NCI-H1436 treated with DMSO at 0.1 percent for 48 hours (cell line): ENCODE measurements around the gene ADRM1.

ENCODE experiments used
- DNase-seq: peaks from one replicate; lab custom pipeline; 2025; lab: John Stamatoyannopoulos, UW

ADRM1 gene

DNA sequence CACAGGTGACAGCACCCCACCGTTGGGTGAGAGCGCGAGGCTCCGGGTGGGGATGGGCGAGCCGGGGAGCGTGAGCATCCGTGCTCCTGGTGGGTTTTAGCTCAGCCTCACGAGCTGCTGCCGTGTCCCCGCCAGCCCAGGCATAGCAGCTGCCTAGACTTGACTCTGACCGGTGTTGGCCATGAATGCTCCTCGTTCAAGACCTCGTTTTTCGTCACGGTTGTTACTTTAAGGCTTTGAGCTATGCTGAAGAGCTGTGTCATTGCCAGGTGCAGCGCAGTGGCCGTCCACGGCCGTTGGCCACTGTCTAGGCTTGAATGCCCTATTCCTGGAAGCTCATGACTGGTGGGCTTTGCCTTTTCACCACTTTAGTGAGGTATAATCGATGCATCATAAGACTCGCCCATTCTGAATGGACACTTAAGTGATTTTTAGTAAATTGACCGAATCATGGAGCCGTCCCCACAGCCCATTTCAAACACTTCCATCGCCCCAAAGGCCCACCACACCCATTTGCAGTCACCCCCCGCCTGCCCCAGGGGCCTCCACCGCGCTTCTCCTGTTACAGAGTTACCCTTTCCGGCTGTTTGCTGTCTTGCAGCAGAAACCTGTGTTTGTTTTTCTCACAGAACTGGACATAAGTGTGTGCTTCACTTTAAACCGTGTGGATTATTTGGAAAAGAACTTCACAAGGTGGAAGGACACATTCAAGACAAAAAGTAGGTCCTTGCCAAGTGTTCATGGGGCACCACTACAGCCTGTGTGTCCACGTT, 21.4 kb upstream of the ADRM1 start:
- DNase-seq, result no peak

DNA sequence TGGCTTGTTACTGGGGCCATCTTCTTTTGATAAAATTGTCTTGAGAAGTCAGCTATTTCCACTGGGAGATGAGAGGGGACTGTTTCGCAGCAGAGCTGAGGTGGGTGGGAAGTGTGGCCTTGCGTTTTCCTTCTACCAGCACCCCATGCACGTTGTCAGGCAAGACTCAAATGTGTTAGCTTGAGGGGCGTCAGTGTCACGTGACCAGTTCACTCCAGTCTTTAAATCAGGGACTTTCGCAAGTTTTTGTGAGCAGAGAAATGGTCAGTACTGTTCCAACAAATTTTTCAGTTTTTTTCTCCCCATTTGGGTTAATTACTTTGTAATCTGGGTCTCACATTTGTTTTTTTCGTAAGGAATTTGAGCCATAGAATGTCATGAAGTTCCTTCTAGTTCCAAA, 20.7 kb upstream of the ADRM1 start:
- no peak for DNase-seq

DNA sequence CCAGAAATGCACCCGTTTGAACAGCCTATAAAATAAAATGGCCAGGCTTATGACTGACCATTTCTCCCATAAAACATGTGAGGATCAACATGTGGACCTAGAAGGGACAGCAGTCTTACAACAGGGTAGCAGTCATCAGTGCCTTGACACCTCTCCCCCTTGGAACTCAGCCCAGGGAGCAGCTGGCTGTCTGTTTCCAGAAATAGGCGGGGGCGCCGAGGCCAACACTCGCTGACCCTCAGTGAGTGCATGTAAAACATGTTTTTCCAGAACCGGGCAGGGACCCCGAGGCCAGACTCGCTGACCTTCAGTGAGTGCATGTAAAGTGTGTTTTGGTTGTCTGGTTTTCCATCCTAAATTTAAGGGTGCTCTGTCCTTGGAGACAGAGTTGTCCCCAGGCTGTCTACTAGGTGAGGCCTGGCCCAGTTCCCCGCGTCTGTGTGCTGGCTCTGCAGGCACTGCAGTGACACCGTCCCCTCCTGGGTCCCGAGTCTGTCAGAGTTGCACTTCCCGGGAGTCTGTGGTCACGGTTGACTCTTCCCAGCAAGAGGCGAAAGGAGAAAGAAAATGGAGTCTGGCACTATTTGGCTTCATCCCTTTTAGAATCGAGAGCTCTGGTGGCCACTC, 19.8 kb upstream of the ADRM1 start:
- DNase-seq, result no peak

DNA sequence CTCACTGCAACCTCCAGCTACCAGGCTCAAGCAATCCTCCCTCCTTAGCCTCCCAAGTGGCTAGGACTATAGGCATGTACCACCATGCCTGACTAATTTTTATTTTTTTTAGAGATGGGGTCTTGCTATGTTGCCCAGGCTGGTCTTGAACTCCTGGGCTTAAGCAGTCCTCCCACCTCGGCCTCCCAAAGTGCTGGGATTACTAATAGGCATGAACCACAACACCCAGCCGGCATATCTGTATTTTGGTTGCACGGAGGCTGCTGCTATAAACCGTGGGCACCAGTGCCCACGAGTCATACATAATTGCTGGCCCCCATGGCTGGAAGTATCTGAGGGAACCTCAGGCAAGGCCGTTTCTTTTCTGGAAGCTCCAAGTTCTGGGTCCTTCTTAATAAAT, 18.3 kb upstream of the ADRM1 start:
- no peak for DNase-seq

DNA sequence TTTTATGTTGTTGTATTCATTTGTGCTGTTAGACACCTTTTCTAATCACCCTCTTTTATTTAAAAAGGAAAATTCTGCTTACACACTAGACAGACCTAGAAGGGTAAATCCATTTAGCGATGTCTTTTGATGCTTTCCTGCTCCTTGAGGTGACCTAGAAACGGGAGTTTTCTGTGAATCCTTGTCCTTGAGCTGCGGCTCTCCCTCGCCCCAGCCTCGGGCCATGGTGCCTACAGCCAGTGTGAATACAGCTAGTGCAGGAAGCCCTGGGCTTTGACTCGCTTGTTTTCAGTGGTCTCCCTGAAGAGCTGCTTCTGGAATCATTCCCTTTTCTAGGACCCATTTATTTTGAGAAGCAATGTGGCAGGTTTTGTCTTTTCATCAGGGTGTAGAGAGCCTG, 17.6 kb upstream of the ADRM1 start:
- DNase-seq, result no peak

DNA sequence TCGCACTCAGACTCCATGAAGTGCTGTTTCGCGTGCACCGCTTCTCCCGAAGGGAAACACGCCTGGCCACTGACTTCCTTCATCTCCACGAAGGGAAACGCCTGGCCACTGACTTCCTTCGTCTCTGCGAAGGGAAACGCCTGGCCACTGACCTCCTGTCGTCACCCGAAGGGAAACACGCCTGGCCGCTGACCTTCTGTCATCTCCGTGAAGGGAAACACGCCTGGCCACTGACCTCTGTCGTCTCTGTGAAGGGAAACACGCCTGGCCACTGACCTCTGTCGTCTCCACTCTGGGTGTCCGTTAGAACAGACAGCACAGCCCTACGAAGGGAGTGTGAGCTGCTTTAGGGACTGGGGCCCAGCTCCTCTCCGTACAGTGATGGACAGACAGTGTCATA, 17.1 kb upstream of the ADRM1 start:
- no peak for DNase-seq

DNA sequence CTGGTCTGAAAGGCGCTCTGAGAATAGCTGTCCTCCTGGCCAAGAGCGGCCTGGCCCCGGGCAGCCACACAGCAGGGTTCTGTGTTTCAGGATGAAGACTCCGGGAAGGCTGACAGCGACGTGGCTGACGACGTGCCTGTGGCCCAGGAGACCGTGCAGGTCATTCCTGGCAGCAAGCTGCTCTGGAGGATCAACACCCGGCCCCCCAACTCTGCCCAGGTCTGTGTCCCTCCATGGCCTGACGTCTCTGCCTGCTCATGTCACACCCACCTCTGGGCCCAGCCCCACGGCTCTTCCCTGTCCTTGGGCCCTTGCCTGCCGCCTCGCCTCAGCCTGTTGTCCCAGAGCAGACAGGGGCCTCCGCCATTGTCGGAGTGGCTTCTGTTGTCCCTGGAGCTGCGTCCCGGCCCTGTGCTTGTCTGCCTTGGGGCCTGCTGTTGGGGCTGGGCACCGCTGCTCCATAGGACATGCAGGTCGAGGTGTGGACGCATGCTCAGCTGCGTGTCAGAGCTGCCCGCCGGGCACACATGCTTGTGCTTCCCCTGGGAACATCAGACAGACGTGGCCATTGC, 16.2 kb upstream of the ADRM1 start:
- no peak for DNase-seq

DNA sequence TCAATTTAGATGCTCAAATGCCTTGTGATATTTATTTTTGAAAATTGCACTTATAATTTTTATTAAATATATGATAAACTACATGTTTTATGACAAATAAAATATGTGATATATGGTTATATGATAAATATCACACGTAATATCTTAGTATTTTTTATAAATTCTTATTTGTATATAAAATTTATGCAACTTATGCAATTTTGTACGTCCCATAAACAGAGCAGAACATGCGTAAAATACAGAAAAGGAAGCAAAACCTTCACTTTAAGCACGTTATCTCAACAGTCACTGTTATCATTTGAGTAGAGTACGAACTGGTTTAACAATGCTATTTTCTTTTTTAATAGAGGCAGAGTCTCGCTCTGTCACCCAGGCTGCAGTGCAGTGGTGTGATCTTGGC, 15.7 kb upstream of the ADRM1 start:
- no peak for DNase-seq

DNA sequence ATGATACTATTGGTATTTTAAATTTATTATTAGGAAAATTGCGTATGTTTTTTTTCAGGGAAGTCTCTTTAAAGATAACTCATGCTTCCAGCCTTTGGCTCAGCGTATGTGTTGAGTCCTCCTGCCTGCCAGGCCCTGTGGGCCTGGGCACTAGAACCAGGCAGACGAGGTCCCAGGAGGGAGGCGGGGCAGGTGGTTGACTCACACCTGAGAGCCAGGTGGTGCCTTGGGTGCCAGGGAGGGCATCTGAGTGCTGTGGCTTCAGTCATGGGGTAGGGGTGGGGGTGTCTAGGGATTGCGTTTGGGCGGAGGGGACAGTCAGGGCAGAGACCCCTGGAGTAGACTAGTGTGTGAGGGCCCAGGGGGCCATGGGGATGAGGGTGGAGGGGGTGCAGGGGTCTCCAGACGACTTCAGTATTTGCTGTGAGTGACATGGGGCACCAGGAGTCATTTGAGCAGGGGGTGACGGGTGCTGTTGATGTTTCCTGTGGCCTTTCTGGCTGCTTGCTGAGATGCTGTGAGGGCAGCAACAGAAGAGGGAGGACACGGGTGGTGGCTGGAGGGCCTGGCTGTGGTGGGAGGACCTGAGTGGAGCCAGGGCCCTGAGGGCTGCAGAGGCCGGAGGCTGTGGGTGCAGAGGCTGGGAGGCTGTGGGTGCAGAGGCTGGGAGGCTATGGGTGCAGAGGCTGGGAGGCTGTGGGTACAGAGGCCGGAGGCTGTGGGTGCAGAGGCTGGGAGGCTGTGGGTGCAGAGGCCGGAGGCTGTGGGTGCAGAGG, 14.8 kb upstream of the ADRM1 start:
- no peak for DNase-seq

DNA sequence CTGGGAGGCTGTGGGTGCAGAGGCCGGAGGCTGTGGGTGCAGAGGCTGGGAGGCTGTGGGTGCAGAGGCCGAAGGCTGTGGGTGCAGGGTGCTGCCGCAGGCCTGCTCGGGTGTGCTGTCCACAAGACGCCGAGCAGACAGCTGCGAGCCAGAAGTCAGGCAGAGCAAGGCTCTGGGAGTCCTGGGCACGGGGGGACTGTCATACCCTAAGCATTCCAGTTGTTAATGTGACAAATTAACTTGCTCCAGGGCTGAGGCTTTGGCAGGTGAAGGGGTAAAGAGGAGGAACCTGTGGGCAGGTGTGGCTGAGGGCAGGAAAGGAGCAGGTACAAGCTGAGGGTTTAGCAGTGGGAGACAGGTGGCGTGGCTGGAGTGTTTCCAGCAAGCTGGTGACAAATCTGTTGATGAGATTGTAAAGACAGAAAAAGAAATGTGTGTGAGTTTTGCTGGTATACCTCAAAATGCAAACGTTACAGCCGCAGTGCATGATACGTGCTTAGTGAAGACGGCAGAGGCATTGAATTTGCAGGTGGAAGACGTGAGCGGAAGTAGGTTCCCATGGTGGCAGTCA, 14.2 kb upstream of the ADRM1 start:
- no peak for DNase-seq

DNA sequence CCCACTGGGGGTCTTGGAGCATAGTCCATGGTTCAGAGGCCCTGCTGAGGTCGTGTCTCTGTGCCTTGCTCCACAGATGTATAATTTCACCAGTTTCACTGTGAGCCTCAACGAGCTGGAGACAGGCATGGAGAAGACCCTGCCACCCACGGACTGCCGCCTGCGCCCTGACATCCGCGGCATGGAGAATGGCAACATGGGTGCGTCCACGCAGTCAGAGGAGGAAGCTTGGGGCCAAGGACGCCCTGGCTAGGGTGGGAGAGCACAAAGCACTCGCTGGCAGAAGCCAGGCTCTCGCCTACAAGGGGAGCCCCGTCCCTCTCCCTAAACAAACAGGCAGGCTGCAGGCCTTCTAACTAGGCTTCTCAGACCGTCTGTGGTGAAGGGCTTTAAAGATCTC, 13.7 kb upstream of the ADRM1 start:
- no peak for DNase-seq

DNA sequence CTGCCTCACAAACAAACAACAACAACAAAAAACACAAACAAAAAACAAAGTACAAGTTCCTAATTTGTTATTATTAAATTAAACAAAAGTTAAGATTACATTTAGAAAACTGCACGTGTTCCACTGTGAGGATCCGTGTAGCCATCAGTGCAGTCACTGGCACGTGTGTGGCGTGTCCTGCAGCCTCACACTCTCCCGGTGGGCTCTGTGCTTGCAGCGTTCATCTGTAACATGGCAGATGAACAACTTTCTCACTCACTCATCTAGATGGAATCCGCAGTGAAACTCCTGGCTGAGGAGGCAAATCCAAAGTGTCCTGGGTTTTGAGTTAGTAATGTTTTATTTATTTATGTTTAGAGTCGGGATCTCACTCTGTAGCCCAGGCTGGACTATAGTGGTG, 12.9 kb upstream of the ADRM1 start:
- DNase-seq, result no peak

DNA sequence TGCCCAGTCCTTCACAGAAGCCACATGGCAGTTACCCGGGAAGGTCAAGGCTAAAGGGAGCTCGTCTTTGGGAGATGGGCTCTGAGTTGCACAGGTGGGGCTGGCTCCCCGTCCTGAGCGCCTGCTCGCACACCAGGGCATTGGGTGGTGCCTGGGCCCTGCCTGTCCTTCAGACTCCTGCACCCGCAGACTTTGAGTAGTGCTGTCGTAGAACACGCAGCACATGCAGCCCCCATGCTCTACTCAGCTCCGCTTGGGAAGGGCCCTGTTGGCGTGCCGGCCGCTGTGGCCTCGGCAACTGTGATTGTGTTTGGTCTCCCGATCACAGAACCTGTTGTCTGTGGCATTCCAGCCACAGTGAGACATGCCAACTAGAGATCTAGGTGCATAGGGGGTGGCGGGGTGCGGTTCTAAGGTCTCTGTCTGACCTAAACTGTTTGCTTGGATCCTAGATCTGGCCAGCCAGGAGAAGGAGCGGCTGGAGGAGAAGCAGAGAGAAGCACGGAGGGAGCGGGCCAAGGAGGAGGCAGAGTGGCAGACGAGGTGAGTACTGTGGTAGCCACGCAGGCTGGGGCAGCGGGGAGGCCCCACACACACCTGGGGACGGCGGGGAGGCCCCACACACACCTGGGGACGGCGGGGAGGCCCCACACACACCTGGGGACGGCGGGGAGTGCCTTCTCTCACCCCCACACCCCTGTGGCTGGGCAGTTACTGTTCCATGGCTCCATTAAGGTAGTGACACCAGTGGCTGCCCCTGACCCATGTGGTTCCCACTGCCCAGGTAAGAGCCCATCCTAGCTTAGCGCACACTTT, 11.3 kb upstream of the ADRM1 start:
- DNase-seq, result no peak

DNA sequence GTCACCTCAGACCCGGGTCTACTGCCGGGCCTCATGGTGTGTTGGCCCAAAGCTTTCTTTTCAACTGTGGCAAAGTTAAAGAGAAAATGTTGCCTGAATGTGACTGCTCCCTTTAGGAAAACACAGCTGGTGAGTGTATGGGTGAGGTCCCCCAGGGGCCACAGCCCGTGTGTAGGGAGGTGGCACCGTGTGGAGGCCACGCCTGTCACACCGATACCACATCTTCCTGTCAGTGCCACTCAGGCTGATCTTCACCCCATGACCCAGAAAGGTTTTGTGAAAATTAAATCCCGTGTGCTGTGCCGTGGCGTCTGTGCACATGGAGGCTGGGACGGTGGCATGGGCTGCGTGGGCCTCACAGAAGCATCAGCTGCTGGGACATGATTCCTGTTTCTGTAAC, 10.7 kb upstream of the ADRM1 start:
- DNase-seq, result no peak

DNA sequence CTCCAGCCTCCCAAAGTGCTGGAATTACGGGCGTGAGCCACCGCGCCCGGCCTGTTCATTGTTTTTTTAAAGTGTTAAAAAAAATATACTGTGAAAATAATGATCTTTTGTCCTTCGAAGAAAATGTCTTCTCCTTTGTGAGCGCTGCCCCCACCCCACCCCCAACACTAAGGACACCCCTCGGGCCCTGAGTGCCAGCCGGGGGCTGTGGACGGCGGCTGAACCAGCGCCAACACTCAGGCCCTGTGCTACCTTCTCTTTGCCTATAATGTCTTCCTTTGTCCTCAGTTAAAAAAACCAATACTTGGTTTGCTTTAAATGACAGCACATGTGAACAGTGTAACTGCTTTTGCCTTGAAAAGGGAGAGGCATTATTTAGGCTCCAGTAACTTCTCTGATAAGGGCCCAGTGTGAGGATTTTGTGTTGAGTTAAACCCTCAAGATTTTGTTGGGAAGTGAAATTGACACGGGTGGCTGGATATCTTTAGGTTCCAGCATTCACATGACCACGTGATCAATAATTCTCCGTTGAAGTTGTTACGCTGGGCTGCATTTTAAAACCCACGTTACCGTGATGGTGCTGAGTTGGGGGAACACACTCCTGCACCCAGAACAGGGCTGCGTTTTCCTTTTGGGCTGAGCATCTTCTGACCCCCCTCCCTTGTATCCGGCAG, 9.5 kb upstream of the ADRM1 start:
- no peak for DNase-seq

DNA sequence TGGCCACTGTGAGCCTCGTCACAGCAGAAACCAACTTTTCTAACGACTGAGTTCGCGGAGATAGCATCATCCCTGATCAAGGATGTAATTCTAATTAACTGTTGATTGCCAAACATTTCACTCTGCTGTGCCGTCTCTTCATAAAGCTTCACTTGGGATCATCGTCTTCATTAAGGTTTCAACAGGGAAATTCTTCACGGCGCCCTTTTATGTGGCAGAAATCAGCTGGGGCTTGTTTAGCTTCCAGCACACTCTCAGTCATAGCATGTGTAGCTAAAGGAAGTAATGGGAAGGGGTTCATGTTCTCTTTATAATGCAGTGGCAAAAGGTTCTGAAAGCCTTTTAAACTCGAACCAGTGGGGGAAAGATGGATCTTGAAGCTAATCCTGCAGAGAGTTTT, 8.9 kb upstream of the ADRM1 start:
- no peak for DNase-seq

DNA sequence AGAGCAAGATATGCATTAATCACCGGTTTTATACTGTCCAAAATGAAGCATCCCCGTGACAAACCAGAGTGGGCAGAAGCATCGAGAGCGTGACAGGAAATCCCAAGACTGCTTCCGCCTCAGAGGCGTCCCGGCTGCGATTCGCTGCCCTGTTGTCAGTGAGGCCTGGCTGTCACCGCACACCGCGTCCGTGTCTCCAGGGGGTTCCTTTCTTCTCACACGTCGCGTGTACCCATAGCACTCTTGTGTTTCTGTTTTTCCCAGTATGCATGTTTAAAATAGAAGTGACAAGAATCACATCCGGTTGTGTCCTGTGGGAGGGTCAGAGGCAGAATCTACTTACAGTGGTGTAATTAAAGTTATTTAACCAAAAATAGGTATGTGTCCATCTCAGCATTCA, 8.3 kb upstream of the ADRM1 start:
- DNase-seq, result no peak

DNA sequence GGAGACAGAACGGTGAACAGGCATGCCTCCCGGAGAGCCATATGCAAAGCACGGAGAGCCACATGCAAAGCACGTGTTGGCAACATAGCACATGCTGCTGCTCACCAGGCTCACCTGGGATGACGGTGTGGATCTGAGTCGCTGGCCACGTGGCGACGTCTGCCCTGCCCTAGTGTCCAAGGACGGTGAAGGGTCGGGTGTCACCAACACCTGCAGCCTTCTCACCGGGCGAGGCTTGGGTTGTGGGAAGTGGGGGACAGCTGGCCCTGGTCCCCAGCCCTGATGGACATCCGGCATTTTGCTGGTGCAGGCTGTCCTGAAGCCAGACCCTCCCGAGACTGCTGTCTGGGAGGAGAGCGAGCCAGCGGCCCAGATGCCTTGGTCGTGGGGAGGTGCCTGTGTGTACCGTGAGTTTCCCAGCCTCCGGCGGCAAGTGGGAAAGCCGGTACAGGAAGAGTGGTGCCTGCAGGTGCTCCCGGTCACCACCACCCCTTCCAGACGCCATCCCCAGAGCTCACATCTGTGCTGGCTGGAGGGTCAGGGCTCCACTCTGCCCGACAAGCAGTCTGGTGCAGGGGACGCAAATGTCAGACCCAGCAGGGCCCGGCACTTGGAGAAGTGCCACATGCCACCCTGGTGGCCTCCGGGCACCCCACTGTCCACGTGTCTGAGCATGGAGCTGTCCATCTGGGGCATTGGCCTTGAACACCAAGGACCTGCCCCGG, 5.9 kb upstream of the ADRM1 start:
- DNase-seq, result no peak

DNA sequence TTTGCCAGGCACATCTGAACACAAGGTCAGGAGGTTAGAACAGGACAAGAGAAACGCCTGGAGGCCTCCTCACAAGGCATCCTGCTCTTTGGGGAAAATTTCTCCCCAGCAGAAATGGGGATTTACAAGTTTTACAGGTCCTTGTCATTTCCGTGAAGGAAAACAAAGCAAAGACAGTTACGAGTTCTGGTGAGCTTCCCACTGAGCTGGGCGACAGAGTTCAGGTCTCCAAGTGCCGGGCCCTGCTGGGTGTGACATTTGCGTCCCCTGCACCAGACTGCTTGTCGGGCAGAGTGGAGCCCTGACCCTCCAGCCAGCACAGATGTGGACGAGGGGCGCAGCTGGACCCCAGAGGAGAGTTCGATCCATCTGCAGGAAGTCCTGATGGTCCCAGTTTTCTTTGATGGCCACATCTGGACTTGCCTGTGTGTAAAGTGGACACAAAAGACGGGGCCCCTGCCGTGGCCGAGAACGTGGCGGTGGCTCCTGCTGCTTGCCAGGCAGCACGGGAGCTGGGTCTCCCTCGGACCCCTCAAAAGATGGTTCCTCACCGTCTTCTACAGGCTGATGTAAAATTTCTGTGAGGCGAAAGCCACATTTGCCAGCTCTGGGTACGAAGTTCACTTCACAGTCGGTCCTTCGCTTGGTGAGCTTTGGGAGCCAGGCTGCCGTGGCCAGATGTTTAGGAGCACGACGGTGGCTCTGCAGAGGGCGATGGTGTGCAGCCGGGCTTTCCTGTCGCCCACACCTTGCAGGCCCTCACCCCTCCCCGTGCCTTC, 5.2 kb upstream of the ADRM1 start:
- no peak for DNase-seq
